KOPT-K1 (cell line): ENCODE data around the gene SLC28A3.
"Not testable (repeated sequence)": the region's sequence is repeated elsewhere in the genome, so short reads cannot be mapped to it uniquely, and the experiment has no call there.

Experiments
- H3K27ac ChIP-seq: fragments of 200-600 bp; sonication (generic); 2 replicates; pipeline ENCODE4 v1.5.1; 2016; ENCODE audit warnings: antibody characterized with exemption, mild to moderate bottlenecking, low read depth, low read length; ENCODE audit not compliant: poor library complexity, severe bottlenecking
- H3K36me3 ChIP-seq: fragments of 200-600 bp; sonication (generic); 2 replicates; pipeline ENCODE4 v1.5.1; 2017; ENCODE audit warnings: antibody characterized with exemption, mild to moderate bottlenecking, low read length, moderate library complexity; ENCODE audit not compliant: insufficient read depth
- H3K9me3 ChIP-seq: fragments of 200-600 bp; sonication (generic); 2 replicates; pipeline ENCODE4 v1.5.1; 2017; ENCODE audit warnings: antibody characterized with exemption, low read length, mild to moderate bottlenecking; ENCODE audit not compliant: insufficient read depth, poor library complexity, severe bottlenecking

SLC28A3 gene, protein sequence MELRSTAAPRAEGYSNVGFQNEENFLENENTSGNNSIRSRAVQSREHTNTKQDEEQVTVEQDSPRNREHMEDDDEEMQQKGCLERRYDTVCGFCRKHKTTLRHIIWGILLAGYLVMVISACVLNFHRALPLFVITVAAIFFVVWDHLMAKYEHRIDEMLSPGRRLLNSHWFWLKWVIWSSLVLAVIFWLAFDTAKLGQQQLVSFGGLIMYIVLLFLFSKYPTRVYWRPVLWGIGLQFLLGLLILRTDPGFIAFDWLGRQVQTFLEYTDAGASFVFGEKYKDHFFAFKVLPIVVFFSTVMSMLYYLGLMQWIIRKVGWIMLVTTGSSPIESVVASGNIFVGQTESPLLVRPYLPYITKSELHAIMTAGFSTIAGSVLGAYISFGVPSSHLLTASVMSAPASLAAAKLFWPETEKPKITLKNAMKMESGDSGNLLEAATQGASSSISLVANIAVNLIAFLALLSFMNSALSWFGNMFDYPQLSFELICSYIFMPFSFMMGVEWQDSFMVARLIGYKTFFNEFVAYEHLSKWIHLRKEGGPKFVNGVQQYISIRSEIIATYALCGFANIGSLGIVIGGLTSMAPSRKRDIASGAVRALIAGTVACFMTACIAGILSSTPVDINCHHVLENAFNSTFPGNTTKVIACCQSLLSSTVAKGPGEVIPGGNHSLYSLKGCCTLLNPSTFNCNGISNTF

DNA sequence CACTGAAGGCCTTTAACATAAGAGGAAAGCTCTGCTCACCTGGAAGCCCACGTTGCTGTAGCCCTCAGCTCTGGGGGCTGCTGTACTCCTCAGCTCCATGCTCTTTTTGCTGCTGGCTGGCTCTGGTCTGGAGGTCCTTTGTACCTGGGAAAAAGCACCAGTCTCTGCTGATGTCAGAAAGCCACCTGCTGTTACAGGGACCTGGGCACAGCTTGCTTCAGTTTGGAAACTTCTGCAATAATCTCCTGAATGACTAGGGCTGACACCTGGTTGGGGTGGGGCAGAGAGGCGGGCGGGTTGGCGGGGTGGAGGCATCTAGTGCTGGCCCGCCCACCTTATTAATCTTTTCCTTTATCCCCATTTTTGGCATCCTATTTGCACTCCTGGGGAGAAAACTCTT lies at the start of gene SLC28A3:
TSS of gene SLC28A3 (minus strand) at position 224 of the 400 bp plus-strand sequence. CDS start at position 99, 125 bp downstream.
- H3K27ac ChIP-seq, result no peak within 1 kb of the TSS
- H3K36me3 ChIP-seq, result no peaks in the 10 kb centered on the region

DNA sequence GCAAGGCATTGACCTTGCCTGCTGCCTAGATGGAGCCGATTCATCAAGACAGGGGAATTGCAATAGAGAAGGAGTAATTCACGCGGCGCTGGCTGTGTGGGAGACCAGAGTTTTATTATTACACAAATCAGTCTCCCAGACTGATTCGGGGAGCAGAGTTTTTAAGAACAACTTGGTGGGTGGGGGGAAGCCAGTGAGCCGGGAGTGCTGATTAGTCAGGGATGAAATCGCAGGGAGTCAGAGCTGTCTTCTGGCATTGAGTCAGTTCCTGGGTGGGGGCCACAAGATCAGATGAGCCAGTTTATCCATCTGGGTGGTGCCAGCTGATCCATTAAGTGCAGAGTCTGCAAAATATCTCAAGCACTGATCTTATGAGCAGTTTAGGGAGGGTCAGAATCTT lies 49.7 kb upstream of the SLC28A3 start:
- H3K36me3 ChIP-seq, H3K27ac ChIP-seq, H3K9me3 ChIP-seq: not testable (repeated sequence)

More for the DNA sequence above, at the start of gene SLC28A3:
- no peaks in the 10 kb centered on the region for H3K9me3 ChIP-seq

DNA sequence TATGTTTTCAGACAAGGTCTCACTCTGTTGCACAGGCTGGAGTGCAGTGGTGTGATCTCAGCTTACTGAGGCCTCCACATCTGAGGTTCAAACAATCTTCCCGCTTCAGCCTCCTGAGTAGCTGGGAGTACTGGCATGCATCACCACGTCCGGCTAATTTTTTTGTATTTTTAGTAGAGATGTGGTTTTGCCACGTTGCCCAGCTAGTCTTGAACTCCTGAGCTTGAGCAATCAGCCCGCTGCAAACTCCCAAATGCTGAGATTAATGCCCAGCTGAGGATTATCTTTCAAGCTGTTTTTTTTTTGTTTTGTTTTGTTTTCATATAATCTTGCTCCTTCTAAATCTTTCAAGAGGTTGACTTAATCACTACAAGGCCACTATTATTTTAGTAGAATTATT lies 47.3 kb upstream of the SLC28A3 start:
- H3K9me3 ChIP-seq, result no peaks in the 10 kb centered on the region
- no peaks in the 10 kb centered on the region for H3K36me3 ChIP-seq
- no peak overlapping the region for H3K27ac ChIP-seq

DNA sequence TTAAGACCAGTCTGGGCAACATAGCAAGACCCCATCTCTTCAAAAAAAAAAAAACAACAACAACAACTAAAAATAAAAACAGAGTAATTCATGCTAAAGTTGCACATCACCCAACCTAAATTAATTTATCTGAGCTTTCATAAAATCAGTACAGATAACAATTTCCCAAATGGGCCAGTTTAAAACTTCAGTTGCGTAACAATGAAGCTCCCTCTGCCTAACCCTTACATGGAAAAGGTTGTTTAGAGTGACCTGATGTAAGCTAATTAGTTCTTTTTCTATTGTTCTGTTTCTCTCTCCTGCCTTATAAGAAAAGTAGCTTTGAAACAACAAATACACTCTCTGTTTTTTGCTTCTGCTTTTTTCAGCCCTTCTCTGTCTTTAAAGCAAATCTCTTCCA lies 46.2 kb upstream of the SLC28A3 start:
- Histone ChIP-seq H3K36me3 (no peaks in the 10 kb centered on the region), H3K9me3 (no peaks in the 10 kb centered on the region), H3K27ac (no peak overlapping the region)

DNA sequence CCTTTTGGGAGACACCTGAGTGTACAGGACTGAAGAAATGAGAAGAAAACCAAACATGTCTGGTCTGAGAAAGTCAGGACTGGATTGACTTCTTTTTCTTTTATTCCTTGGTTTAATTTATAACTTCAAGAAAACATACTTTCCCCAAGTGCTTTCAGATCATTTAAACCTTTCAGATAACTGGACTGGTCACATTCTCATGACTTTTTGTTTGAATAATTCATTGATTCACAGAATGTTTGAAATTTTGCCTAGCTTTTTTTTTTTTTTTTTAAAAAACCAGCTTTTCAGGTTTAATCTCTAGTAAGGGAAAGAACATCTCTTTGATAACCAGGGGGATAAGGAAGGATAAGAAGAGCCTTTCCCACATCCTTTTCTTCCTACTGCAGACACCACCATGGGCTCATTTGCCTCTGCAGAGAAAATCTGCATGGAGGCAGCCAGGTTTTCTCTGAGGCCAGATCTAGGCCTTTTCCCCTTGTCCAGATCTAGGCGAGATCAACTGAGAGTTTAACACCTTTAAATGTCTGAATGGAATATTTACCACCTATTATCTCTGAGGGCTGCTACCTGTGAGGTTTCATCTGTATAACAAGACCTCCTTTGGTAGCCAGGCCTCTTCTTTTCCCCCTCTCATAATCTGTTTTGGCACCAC lies 45.0 kb upstream of the SLC28A3 start:
- no peaks in the 10 kb centered on the region for H3K36me3 ChIP-seq
- H3K27ac ChIP-seq, result no peak overlapping the region
- no peaks in the 10 kb centered on the region for H3K9me3 ChIP-seq

DNA sequence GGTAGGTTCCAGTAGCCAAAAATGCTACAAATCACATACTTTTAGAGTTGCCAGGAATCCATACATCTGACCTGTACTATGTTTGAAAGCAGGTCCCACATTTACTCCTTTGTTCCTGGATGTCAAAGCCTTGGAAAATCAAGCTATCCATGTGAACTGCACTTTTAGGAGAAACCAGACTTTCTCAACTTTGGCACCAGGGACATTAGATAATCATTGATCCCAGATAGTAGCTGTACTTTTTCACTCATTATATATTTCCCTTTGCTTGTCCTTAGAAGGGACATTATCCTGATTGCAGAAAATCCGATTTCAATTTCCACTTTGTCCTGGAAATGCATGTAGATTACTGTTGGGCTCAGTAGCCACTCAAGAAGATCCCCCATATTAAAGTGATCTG lies 44.1 kb upstream of the SLC28A3 start:
- H3K36me3 ChIP-seq, result no peaks in the 10 kb centered on the region
- no peaks in the 10 kb centered on the region for H3K9me3 ChIP-seq
- no peak overlapping the region for H3K27ac ChIP-seq

DNA sequence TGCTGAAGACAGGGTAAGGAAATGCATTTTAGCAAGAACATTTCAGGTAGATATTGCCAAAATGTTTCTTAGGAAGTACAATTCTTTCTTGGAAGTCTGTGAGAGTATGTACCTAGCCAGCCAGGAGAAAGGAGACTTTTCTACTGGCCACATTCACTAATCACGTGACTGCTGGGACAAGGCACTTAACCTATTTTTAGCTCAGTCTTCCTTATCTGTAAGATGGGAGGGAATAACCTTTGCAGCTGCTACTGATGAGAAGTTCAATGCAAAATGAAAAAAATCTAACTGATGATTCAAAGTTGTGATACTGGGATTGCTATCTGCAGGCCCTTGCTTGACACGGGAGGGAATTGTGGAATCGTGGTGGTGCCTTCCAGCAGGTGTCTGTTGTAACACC lies 42.6 kb upstream of the SLC28A3 start:
- Histone ChIP-seq H3K9me3 (no peaks in the 10 kb centered on the region), H3K36me3 (no peaks in the 10 kb centered on the region), H3K27ac (no peak overlapping the region)

DNA sequence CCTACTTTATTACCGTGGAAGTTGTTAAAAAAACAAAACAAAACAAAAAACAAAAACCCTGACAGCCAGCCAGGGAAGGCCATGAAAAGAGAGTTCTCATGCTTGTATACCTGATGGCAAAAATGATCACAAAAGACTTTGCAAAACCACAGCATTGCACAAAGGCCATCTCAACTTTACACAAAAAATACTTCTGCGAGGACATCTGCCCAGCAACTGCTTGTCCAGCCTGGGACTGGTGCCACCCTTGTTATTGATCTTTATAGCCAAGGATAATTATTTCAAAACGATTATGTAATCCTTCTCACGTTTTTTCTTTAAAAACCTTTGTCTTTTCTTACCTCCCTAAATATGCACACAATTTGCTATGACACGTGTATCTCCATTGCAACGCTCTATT lies 42.2 kb upstream of the SLC28A3 start:
- no peaks in the 10 kb centered on the region for H3K36me3 ChIP-seq
- H3K9me3 ChIP-seq, result no peaks in the 10 kb centered on the region
- no peak overlapping the region for H3K27ac ChIP-seq

DNA sequence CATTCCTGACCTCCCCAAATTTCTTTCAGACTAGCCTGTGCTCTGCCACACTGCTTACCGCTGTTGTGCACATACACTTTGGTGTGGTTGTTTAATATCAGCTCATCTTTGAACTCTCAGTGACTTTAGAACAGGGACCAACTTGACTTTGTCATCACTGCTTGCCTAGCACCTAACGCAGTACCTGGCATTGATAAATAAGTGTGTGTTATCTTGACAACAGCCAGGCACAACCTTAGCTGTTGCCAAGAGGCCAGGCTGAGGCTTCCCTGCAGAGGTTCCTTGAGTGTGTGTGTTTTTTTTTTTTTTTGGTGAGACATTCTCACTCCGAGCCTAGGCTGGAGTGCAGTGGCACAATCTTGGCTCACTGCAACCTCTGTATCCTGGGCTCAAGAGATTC lies 41.0 kb upstream of the SLC28A3 start:
- Histone ChIP-seq H3K36me3 (no peaks in the 10 kb centered on the region), H3K9me3 (no peaks in the 10 kb centered on the region), H3K27ac (no peak overlapping the region)

DNA sequence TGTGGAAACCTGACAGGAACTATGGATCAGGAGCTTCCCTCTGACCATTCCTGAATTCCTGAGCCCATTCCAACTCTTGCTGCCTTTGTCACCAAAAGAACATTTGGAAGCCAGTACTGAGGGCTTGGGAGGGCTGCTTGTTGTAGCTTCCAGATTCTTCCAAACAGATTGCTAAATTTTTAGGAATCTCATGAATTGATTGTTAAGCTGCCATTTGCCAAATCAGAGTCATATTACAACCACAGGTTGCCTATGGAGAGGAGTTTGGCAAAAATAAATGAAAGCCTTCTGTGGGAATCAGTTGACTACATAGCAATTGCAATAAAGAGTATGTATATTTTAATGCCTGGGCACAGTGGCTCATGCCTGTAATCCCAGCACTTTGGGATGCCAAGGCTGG lies 39.2 kb upstream of the SLC28A3 start:
- no peaks in the 10 kb centered on the region for H3K36me3 ChIP-seq
- no peak overlapping the region for H3K27ac ChIP-seq
- no peaks in the 10 kb centered on the region for H3K9me3 ChIP-seq

DNA sequence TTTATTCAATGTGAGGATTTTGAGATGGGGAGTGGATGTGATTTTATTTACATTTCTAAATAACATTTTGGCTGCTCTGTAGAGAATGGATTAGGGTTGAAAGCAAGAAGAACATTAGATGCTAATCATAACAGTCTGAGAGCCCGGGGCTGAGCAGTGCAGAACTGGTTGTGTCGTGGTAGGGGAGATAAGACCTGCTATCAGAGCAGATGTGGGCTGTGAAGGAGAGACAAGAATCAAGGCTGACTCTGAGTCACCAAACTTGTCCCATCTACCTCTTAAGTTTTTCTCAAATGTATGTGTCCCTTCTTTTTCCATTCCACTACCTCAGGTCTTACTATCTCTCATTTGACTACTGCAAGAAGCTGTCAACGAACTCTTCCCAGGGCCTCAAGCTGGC lies 35.4 kb upstream of the SLC28A3 start:
- Histone ChIP-seq H3K9me3 (no peaks in the 10 kb centered on the region), H3K27ac (no peak overlapping the region)

DNA sequence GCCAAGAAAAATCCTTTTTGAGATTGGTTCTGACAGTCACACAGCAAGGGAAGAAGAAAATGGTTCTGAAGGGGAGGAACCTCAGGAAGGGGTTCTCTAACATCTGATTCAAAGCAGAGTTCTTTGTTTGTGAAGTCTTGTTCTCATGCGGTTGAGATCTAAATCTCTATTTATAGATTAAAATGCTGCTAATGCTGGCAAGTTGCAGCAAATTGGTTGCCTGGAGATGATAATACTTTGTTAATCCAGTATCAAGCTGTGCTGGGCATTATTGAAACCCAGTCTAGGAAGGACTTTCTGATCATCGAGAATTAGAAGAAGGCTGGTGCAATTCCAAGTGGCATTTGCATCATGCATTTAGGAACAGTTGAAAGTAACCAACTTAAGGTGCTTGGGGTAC lies 34.0 kb upstream of the SLC28A3 start:
- Histone ChIP-seq H3K27ac (no peak overlapping the region), H3K36me3 (no peaks in the 10 kb centered on the region), H3K9me3 (no peaks in the 10 kb centered on the region)

More for the DNA sequence above, 35.4 kb upstream of the SLC28A3 start:
- no peaks in the 10 kb centered on the region for H3K36me3 ChIP-seq

DNA sequence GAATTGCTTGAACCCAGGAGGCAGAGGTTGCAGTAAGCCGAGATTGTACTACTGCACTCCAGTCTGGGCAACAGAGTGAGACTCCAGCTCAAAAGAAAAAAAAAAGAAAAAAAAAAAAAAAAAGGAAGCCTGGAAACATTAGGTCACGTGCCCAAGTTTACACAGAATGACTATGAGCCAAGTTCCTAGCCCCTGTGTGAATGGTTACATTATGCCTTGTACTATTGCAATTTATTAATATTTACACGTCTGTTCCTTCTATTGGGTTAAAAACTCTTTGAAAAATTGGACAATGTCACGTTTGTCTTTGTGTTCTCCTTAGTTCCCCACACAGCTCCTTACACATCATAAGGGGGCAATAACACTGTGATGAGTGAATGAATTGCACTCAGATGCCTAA lies 33.5 kb upstream of the SLC28A3 start:
- no peaks in the 10 kb centered on the region for H3K9me3 ChIP-seq
- no peak overlapping the region for H3K27ac ChIP-seq
- no peaks in the 10 kb centered on the region for H3K36me3 ChIP-seq

DNA sequence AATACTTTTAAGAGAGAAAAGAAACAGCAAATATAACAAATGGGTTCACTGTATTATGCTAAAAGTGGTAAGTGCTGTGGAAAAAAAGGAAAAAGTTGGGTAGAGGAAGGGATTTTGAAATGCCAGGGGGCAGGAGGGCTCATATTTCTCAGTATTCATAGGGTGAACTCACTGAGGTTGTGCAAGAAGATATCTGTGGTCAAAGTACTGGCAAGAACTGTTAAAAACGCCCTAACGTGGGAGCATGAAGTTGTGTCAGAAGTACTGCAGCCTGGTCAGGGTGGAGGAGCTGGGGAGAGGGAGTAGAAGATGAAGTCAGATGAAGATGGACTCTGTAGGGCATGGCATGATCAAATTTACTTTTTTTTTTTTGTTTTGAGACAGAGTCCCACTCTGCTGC lies 31.2 kb upstream of the SLC28A3 start:
- H3K9me3 ChIP-seq, result no peaks in the 10 kb centered on the region
- H3K27ac ChIP-seq, result no peak overlapping the region
- no peaks in the 10 kb centered on the region for H3K36me3 ChIP-seq

DNA sequence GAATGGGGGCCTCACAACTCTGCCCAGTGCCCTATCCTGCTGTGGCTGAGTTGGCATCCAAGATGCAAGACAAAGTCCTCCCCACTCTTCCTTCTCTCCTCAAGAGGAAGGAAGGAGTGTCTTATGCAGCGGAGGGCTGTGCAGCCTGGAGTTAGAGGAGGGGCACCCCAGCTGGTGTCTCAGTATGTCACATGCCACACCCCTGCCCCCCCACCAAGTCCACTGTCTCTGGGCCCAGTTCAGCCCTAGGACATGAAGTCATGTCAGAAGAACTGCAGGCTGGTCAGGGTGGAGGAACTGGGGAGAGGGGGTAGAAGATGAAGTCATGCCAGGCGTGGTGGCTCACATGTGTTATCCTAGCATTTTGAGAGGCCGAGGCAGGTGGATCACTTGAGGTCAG lies 28.0 kb upstream of the SLC28A3 start:
- no peak overlapping the region for H3K27ac ChIP-seq
- H3K36me3 ChIP-seq, result no peaks in the 10 kb centered on the region
- H3K9me3 ChIP-seq, result no peaks in the 10 kb centered on the region
